ENCODE data around the gene ARFIP2.

Gene ARFIP2

DNA sequence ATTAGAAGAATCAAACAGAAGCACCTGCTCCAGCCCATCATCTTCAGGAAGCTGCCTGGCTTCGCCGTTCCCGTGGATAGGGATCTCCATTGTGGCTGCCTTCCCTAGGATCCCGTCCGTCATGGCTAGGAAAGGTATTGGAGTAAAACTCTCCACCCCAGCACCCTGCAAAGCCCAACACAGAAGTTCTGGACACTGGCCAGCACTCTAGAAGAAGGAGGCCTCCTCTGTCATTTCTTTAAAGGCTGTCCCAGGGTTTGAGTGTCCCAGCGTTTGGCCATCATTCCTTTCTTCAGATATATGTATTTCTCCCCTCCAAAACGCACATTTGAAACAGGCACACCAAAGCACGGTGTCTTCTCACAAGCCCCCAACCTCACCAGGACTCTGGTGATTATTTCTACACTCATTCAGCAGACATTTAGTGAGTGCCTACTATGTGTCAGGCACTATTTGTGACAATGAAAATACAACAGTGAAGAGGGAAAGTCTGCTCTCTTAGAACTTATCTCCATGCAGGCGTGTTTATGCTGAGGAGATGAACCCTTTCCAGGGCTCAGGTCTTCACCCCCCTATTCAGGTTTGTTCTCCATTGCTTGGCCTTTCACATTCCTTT lies 724 bp downstream of the ARFIP2 start:
- DNase-seq = no peak

DNA sequence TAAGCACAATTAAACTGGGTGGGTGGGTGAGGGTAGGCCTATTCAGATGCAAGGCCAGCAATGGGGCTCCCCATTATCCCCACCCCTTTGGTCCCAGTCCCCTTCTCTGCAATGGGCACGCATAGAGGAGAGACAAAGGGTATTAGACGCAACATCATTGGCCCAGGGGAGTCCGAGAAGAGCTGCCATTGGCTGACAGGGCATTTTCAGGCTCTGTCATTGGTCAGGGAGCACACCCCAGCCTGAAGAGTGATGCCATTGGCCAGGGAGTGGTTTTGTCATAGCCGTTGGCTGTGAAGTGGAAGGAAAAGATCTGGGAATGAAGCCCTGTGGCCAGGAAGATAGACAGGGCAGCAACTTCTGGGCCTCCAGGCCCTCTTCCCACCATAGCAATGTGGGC lies 4.6 kb downstream of the ARFIP2 start:
- no peak for DNase-seq

DNA sequence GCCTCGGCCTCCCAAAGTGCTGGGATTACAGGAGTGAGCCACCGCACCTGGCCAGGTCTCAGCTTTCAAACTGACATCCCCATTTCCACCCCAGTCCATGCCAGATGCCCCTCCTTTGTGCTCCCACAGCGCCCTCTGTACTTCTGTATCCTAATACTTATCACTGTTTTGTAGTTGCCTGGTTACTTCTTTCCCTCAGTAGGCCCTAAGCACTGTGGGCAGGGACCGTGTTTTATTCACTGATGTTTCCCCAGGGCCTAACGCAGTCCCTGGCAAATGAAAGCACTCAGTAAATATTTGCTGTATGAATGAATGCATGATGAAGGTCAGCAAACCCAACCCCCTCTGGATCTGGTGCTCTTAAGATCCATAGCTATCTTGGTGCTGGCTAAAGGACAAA lies 5.2 kb downstream of the ARFIP2 start:
- no peak for DNase-seq

DNA sequence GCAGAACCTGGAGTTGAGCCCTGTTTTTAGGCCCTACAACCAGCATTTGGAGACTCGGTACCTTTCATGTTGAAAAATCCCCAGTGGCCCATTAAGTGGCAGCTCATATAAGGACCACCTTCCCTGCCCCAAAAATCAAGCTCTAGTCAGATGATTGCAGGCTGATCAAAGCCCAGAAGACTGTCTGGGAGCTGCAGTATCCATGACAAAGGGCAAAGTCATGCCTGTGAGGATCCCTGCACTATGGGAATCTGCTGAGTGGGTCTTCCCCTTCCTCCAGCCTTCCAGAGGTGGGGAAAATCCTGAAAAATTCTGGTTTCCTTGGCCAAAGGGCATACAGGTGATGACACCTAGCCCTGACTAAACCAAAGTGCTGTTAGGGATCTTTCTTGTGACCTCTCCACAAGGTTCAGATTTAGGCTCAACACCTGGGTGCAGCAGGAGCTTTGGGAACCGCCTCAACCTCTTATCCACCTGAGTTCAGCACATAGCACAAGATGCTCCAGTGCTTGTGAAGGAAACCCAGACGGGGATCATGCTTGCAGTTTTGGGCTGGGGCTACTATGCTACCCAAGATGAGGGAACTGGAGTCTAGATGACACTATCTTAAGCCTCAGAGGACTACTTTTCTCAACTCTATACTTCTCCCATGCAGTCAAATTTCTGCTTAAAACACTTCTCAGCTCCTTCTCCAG lies 6.2 kb downstream of the ARFIP2 start:
- no peak for DNase-seq

DNA sequence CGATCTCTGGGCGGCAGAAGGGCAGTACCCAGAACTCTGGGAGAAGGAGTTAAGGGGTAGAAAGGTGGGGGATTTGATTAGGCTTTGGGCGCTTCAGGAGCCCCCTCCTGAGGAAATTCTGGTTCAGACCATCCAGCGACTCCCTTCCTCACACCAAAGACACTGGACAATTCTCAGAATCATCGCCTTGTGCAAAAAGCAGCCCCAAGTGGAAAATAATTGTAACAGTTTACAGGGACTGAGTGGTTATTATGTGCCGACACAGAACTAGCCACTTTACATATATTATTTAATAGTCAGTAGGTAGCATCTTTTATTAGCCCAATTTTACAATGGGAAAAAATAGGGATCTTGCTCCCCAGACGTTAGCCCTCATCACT lies 6.7 kb downstream of the ARFIP2 start:
- no peak for DNase-seq

DNA sequence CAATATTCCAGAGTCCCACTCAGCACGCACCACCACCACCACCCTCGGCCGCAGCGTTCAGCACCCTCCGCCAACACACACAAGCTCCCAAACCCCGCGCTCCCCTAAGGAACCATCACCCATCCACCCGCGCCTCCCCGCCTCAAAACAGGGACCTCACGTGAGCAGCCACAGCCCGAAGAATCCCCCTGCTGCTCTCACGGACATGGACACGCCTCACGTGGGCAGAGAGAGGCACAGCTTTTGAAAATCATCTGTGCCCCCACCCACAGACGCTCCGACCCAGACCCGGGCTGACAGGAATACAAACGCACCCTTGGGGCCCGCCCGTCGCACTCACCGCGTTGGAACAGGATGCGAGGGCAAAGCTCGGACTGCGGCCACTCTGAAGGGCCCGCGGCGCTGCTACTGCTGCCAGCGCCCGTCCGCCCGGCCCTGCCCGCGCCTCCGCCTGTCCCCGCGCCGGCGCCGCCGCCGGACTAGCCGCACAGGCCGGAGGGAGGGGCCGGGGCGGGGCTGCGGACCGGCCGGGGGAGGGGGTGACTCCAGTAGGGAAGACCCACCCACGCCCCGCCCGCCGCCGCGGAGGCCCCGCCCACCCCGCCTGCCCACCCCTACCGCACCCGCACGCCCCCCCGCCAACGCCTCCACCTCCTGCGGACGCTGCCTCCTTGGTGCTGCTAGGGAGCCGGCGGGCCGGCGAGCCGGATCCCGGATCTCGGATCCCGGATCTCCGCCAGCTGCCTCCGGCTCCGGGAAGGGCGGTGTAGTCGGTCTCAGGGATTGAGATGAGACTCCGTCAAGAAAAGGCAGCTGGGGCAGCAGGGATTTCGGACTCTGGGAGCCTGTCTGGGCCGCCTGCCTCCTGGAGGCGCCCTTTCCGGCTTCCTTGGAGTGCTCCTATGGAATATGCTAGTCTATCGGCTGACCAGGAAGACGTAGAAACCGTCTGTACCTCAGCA lies 7.4 kb downstream of the ARFIP2 start, which contains the start of gene TRIM3:
TSS of gene TRIM3 (minus strand) at position 491 of the 962 bp plus-strand sequence. CDS start 8,246 bp downstream, outside the sequence.
- DNase-seq = peak; percentile 59

DNA sequence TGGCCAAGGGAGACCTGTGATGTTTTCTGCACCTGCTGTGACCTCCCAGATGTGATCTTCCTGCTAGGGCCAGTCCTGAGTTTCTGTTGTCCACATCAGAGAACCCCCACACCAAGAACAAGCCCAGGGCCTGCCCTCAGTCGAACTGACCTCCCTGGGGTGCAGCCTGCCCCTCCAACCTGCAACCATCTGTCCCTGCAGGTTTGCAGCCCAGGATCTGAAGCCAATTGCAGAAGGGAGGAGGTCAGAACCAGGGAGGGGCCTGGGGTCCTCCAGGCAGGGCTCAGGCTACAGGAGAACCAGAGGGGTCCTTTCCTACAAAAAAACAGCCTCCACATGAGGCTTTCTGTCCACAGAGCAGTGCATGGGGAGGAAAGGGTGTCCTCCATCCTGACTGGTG lies 8.2 kb downstream of the ARFIP2 start:
- DNase-seq = no peak

DNA sequence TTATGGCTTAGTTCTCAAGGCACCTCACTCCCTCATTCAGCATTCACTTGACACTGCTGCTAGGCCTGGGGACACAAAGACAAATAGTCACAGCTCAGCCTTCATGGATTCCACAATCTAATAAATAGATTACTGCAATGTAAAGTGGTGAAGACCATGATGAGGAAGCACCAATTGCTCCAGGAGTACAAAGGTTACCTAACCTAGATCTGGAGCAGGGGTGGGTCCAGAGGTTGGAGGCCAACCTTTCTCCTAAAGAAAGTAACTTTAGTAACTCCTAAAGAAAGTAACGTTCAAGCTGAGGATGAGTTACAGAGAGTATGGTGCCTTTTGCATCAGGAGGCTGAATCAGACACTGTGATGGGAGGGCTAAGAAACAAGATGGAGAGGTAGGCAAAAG lies 11.5 kb downstream of the ARFIP2 start:
- no peak for DNase-seq

DNA sequence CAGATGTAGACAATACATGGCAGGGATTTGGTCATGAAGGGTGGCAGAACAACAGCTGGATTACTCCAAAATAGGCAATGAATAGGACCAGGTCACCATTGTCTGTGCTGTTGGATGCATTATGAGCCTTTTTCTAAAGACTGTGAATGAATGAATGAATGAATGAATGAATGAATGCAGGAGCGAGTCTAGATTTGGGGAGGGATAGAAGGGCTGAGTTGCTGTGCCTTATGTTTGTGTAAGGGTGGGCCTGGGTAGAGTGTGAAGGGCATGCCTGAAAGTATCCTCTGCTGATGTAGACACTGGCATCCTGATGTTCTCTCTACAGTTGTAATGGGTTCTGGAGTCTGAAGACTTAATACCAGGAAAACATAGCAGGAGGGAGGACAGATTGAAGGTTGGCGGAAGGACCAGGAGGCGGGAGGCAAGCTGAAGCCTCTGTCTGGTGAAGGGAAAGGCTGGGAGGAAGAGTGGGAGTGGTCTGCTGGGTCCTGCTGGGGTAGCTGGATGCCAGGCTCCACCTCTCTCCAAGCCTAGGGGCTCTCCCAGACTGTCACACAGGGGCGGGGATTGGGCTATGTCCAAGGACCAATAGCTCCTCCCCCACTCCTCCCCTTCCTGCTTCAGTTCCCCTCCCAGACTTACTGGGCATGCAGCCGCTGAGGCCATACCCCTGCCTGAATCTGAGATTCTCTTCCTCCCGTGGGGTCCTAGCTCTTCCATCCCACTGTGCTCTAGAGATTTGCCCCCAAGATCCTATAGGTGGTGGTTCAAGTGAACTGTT lies 12.2 kb downstream of the ARFIP2 start:
- DNase-seq = no peak

DNA sequence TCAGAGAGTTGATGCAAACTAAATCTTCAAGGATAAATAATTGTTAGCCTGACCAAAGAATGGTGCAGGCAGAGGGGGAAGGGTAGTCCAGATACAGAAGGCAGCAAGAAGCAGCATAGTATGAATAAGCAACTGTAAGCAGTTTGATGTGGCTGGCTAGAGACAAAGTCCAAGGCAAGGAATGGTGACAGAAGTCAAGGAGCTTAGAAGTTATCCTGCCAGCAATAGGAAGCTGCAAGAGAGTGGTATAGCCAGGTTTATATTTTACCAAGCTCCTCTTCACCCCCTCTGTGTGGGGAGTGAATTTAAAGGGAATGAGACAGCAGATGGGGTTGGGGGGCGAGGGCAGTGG lies 22.1 kb downstream of the ARFIP2 start:
- no peak for DNase-seq

DNA sequence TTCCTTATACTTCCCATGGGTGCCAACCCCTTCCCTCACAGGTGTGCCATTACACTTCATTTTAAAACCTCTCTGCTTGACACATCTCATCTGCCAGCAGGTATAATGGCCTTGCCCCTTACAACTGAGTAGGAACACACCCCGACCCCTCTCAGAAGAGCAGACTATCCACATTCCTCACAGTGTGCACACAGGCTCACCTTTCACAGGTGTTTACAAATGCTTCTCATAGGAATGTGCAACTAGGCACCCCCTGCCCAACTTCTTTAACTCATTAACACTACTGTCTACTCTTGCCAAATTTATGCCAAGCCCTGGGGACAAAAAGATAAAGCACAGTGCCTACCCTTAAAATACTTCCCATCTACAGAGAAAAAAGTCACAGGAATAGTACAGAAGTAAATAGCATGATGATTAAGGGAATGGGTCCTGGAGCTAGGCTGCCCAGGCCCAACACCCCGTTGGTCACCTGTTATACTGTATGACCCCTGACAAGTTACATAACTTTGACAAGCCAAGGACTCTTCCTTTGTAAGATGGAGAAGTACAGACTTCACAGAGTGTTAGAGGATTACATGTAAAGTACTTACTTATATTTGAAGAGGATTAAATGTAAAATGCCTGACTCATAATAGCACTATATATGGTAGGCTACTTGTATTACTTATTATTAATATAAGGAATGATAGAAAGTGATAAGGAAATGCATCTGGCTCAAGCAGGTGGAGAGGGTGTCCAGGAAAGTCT lies 22.6 kb downstream of the ARFIP2 start:
- DNase-seq = no peak

DNA sequence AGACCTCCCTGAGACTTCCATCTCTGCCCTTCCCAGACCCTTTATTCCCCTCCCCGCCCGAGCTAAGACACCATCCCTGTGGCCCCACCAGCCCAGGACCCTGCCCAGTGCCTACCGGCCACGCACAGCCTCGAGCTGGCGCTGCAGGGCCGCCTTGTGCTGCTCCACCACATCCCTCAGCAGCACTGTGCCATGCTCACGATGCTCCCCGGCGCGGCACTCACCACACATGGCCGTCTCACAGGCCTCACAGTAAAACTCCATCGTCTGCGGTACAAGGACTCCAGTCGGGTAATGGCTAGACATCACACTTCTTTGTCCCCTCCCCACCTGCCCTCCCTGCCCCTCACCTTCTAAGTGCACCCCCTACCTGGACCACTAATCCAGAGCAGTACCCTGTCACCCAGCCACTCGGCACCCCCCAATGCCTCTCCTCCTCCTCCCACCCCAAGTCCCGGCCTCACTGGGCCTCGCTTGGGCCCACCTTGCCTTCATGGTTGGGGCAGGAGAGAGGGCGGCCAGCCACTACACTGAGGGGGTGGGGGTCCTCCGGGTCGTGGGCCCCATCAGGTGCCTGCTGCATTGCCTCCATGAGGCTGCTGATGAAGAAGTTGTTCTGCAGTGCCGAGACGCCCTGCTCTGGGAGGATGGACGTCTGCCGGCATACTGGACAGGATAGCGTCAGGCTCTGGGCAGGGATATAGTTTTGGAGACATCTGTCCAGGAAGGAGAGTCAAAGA lies 23.4 kb downstream of the ARFIP2 start:
- DNase-seq = no peak

DNA sequence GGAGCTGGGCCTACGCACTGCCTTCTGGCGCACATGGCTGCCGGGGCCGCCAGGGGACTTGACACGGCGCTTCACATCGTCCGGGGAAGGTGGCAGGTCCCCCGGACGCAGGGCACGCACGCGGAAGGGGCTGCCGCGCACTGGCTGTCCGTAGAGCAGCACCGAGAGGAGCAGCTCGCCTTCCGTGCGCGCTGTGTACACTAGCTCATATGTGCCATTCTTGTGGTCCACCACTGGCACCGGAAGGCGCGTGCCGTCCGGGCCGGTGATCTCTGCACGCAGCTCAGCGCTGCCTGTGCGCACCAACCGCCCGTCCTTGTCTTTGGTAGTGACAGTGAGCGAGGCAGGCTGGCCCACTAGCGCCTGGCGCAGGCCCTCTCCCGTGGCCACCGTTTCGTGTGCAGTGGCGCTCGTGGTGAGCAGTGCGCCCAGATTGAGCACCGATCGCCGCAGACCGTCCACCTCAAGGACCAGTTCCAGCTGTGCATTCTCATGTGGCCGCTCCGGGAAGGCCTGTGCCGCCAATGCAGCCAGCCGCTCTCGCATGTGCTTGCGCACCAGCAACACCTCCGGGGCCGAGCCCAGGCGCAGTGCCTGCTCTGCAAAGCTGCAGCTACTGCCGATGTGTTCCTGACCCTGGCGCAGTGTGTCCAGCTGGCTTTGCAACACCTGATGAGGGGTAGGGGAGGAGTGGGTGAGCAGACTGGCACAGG lies 24.6 kb downstream of the ARFIP2 start:
- no peak for DNase-seq

DNA sequence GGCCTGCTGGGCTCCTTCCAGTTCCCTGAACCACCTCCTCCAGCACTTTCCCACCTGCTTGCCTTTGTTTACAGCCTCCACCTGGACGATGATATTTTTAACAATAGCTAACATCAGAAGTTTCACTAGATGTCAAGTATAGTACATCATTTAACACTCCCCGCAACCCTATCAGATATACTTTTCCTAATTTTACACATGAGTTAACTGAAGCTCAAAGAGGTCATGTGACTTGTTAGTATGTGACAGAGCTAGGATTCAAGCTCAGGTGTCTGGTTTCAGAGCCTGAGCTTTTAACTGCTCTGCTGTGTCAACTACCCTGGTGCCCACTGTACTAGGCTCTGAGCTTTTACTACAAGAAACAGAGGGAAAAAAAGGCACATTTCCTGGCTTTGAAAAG lies 26.1 kb downstream of the ARFIP2 start:
- no peak for DNase-seq

DNA sequence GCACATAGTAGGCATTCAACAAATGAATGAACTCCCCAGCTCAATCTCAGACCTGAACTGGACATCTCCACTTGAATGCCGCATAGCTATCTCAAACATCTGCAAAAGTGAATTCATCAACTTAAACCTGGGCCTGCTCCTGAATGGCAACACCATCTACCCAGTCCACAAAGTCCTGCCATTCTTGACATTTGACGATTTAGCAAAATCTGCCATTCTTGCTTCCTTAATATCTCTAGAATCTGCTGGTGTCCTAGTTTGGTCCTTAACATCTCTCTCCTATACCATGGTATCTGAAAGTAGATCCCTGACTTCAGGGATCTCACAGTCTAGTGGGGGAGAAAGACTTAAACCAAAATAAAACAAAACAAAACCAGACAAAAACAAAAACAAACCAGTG lies 28.0 kb downstream of the ARFIP2 start:
- no peak for DNase-seq

DNA sequence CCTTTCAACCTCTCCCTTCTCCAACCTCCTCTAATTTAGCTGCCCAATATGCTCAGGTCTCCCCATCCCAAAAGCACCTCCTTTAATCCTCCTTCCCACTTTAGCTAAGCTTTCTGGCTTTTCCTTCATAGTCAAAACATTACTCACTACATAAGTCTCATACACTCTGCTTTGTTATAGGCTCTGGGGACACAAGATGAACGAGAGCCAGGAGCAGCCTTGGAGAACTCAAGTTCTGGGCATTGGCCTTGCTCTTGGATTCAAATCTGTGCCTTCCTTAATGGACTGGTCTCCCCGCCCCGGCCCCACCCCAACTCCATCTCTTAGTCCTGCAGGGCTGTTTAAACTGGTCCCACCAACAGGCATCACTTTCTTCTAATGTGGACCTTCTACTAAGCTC lies 28.9 kb downstream of the ARFIP2 start:
- no peak for DNase-seq

DNA sequence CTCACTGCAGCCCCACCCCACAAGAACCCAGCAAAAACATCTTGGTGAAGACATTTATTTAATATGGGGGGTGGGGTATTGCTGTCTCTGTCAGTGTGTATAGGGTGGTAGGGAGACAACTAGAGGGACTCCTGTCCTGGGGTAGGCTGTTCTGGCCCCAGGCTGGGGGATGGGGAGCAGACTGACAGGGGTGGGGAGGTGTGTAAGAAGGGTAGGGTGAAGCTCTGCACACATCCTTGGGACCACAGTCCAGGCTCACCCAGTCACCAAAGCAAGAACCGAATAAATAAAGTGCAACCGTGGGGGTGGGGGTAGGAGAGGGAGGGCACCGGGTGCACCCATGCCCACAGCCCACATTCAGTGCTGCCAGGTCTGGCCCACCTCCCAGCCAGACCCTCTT lies 32.6 kb downstream of the ARFIP2 start:
- no peak for DNase-seq

DNA sequence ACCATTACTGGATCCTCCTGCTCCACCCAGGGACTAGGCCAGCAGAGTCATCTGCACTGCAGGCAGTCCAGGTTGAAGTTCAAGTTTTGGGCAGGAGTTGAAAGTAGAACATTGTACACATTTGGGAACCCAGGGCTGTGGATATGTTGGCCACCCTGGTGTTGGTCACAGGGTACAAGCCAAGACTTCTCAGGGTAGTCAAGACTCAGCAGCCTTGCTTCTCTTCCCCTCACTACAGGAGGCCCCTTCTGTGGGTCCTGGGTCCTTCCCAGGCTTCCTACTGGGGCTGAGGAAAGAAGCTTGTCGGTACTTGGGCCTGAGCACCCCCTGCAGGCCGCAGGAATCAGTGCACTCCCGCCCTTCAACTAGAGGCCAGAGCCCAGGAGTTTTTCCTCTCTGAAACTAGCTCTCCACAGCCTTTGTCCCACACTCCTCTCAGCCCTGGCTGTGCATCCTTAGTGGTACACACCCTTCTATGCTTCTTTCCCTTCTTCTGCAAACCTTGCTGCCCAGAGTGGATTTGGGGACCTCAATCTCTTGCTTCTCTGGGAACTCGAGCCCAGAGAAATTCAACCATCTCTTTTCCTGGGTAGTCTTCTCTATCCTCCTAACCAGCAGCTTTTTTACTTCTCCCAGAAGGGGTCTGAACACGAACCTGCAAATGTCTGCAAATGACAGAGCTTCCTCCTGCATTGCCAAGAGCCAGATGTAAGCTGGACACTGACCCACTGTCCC lies 37.7 kb downstream of the ARFIP2 start:
- DNase-seq = peak; percentile 25

DNA sequence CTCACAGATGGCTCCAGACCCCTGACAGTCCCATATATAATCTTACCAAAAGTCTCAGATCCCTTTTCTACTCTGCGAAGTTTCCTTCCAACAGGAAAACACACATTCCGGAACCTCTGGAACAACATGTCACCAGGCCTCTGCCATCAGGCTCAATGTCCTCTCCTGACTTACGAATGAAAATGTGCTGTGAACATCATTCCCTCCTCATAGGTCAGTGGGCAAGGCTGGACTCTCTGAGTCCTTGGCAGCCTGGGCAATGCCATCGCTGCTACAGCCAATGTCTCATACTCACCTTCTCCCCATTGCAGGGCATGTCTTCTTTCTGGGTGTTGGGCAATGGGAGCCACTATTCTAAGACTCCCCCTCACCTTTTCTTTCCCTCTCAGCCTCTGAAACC lies 38.7 kb downstream of the ARFIP2 start:
- no peak for DNase-seq

DNA sequence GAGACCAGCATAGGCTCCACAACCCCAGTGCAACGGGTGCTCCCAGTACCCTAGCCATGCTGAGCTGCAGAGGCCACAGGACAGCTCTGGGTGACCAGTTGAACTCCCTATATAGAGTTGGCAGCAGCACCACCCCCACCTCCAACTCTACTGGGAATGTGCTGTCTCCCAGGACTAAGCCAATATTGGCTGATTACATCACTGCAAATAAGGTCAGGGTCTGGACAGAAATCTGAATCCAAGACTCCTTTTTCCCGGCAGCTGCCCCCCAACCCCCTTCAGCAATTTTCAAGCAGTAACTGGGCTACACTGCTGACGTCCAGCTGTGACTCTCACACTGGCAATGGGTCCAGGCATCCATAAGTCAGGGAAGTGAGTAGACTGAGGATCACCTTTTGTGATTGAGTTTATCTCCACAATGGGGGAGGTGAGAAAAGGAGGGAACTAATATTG lies 40.2 kb downstream of the ARFIP2 start, which contains the start of gene HPX:
TSS of gene HPX (minus strand) at position 82 of the 453 bp plus-strand sequence. CDS start at position 58, 24 bp downstream.
- DNase-seq = no peak

Data from activated effector memory CD4-positive, alpha-beta T cell treated with Interleukin-2 at 50 U/mL for 16 hours (primary cell).